Progenitor cell of endocrine pancreas (in vitro differentiated cells): ENCODE results near the gene CYP19A1. TPM values are rescaled to one million over a fixed set of nuclear protein-coding genes. Genes with fewer than 3 reads are reported as not detected.

Source experiments
- DNase-seq: peaks from one replicate; pipeline ENCODE4 v3.0.0; 2021; ENCODE audit warnings: low spot score; ENCODE audit not compliant: unreplicated experiment
- H3K27ac Mint-ChIP-seq: 2 replicates; pipeline ENCODE4 v1.8.0; 2021; ENCODE audit warnings: mild to moderate bottlenecking, moderate library complexity, mixed read lengths
- H3K27me3 Mint-ChIP-seq: 2 replicates; pipeline ENCODE4 v1.8.0; 2021; ENCODE audit warnings: mixed read lengths
- H3K36me3 Mint-ChIP-seq: 2 replicates; pipeline ENCODE4 v1.8.0; 2022; ENCODE audit warnings: mixed read lengths; ENCODE audit not compliant: insufficient read depth
- H3K4me1 Mint-ChIP-seq: 2 replicates; pipeline ENCODE4 v1.8.0; 2021; ENCODE audit warnings: low read depth, mixed read lengths
- H3K4me3 Mint-ChIP-seq: 2 replicates; pipeline ENCODE4 v1.8.0; 2021; ENCODE audit warnings: low read depth, mild to moderate bottlenecking, moderate library complexity, mixed read lengths
- H3K9me3 Mint-ChIP-seq: 2 replicates; pipeline ENCODE4 v1.8.0; 2021; ENCODE audit warnings: low read depth, mixed read lengths
- total RNA-seq: library from RNA; stranded (reverse); gene quantifications from 2 replicates; pipeline ENCODE4 v1.2.1, GENCODE V29; 2021
- TF ChIP-seq, protein P1 (sequence below): fragments of 200-600 bp; sonication (generic); IDR thresholded peaks from one replicate; pipeline ENCODE4 v1.5.0; 2021; ENCODE audit warnings: antibody characterized with exemption, mild to moderate bottlenecking; ENCODE audit not compliant: unreplicated experiment

Gene CYP19A1
- total RNA-seq, 1 donor from 2014 or later: not detected

DNA sequence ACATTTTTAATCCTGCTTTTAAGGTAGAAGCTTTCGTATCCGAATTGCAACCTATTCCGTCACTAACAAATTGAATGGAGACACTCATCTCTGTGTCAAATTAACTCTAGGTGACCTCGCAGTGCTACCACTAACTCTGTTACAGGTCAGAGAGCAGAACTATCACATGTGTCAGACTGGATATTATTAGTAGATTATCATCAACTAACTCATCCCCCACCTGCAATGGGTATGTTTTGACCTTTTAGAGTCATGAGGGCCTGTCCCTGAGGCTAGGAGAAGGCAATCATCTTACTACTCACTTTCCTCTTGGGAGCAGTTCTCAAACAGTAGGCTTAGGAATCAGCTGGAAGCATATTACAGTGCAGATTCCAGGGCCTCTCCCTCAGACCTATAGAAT, 5.1 kb upstream of the CYP19A1 start:
- Mint-ChIP-seq H3K4me3 (no peak overlapping the region), H3K4me1 (no peaks in the 10 kb centered on the region), H3K9me3 (peaks cover 2% of the 10 kb centered on the region), H3K36me3 (no peaks in the 10 kb centered on the region), H3K27me3 (peaks cover 71% of the 10 kb centered on the region), H3K27ac (no peak overlapping the region)
- TF ChIP-seq, protein P1, sequence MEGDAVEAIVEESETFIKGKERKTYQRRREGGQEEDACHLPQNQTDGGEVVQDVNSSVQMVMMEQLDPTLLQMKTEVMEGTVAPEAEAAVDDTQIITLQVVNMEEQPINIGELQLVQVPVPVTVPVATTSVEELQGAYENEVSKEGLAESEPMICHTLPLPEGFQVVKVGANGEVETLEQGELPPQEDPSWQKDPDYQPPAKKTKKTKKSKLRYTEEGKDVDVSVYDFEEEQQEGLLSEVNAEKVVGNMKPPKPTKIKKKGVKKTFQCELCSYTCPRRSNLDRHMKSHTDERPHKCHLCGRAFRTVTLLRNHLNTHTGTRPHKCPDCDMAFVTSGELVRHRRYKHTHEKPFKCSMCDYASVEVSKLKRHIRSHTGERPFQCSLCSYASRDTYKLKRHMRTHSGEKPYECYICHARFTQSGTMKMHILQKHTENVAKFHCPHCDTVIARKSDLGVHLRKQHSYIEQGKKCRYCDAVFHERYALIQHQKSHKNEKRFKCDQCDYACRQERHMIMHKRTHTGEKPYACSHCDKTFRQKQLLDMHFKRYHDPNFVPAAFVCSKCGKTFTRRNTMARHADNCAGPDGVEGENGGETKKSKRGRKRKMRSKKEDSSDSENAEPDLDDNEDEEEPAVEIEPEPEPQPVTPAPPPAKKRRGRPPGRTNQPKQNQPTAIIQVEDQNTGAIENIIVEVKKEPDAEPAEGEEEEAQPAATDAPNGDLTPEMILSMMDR: no peak
- DNase-seq: no peak

DNA sequence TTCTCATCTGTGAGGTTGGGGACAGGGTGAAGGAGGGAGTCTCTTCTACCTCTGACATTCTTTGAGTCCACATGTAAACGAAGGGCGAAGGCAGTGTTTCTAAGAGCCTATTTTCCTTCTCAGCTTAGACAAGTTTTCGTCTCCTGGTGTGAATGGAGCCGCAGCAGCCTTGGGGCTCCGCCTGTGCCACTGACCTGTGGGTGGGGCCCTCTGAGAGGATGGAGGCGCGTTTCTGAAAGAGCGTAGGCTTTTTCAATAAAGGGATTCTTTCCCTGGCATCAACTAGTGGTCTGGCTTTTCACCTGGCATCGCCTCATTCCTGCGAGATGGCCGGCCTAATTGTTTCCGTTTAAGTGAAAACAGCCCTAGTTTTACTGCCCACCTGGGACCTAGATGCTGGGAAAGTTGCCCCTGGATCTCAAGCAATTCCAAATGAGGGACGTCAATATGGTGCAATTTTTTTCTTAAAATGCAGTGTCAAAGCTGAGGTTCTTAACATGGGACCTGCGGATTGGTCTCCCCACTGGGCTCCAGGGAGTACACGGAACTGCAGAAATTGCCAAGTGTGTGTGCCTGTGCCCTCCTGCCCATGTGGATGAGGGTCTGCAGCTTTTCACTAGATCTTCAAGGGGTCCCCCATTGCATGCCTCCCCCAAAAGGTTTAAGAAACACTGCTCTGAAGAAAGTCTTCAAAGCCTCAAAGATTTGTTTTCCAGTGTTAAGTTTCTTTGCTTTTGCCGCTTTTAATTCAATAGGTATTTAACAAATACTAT, 4.0 kb upstream of the CYP19A1 start:
- H3K27me3 Mint-ChIP-seq: peaks cover 77% of the 10 kb centered on the region
- H3K4me1 Mint-ChIP-seq: no peaks in the 10 kb centered on the region
- DNase-seq: no peak
- H3K4me3 Mint-ChIP-seq: peak overlapping the region; percentile 50
- H3K36me3 Mint-ChIP-seq: no peaks in the 10 kb centered on the region
- H3K9me3 Mint-ChIP-seq: peaks cover 2% of the 10 kb centered on the region
- no peak overlapping the region for H3K27ac Mint-ChIP-seq
- TF ChIP-seq, protein P1: no peak

DNA sequence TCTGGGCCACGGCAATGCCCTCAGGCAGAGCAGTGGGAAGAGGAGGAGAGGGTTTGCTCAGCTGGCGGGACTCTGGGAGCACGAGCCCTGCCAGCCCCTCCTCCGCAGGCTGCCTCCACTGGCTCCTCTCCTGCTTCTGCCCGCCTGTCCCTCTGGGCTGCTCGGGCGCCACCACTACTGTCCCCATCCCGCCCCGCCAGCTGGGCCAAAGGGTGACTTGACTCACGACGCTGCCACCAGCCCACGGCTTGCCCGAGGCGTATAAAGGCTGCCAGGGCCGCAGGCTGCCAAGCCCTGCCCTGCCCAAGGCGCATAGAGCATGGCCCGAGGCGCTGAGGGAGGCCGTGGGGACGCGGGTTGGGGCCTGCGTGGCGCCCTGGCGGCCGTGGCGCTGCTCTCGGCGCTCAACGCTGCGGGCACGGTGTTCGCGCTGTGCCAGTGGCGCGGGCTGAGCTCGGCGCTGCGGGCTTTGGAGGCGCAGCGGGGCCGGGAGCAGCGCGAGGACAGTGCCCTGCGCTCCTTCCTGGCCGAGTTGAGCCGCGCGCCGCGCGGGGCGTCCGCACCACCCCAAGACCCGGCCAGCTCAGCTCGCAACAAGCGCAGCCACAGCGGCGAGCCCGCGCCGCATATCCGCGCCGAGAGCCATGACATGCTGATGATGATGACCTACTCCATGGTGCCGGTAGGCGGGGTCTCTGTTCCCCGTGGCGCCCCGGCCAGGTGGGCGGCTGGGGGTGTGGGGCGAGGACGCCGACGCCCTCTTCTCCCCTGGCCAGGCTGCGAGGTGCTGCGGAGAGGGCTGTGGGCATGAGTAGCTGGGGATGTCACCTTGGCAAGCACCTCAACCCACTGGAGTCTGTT, 3.2 kb upstream of the CYP19A1 start, which contains the start of gene GLDN:
Gene GLDN (plus strand): TSS at position 290 of the 861 bp plus-strand sequence. CDS start 30 bp downstream, at position 320.
- H3K4me3 Mint-ChIP-seq: peak within 1 kb of the TSS; percentile 50
- H3K4me1 Mint-ChIP-seq: no peaks in the 10 kb centered on the region
- DNase-seq: peak; percentile 22
- H3K9me3 Mint-ChIP-seq: no peaks in the 10 kb centered on the region
- H3K27me3 Mint-ChIP-seq: peaks cover 79% of the 10 kb centered on the region
- H3K27ac Mint-ChIP-seq: no peak within 1 kb of the TSS
- H3K36me3 Mint-ChIP-seq: no peaks in the 10 kb centered on the region
- TF ChIP-seq, protein P1: no peak

DNA sequence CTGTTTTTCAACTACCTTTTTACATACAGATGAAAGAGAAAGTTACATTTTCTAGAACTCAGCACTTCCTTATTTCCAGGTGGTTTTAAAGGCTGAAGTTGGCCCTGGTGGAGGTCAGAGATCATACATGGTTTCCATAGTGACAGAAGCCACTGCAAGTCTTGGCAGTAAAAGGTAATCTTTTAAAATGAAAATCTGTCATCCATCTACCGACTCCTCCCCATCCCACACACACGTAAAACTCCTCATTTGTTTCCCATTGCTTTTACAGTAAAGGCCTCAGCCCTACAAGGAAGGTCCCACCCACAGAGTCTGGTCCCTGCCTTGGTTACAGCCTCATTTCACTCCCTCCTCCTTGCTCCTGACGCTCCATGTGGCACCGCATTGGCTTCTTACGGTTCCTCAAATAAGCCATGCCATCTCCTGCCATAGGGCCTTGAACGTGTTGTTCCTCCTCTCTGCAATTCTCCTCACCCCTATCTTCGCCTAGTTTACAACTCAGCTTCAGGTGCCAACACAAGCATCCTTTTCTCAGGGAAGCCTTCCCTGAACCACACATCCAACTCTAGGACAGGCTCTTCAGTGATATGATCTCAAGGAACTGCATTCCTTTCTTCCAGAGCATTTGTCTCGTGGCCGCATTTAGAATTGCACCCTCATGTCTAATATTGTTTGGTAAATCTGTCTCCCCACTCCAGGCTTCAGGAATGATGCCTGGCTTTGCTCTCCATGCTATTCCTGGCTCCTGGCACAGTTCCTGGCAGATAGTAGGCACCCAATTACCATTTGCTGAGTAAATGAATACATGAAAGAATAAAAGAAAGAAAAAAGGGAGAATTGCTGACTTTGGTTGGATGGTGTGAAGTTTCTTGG, 2.6 kb downstream of the CYP19A1 start:
- Mint-ChIP-seq H3K27ac (no peak overlapping the region), H3K9me3 (no peaks in the 10 kb centered on the region), H3K4me1 (no peaks in the 10 kb centered on the region), H3K4me3 (no peak overlapping the region), H3K27me3 (peaks cover 42% of the 10 kb centered on the region), H3K36me3 (no peaks in the 10 kb centered on the region)
- no peak for DNase-seq
- TF ChIP-seq, protein P1: no peak
